ENCODE measurements around the gene CTRB1. TPM values are rescaled to one million over a fixed set of nuclear protein-coding genes. Genes with fewer than 3 reads are reported as not detected.

Gene CTRB1
- total RNA-seq (2022) (not detected in 2 replicates), Bru-seq, nascent RNA (not detected), BruChase-seq, experiment 1, labeled RNA remaining after a 2-hour chase (percentile 11 among the genes with signal in this experiment), BruChase-seq, experiment 2, labeled RNA remaining after a 6-hour chase (percentile 11 among the genes with signal in this experiment)
- long read RNA-seq, result 0 reads

- Mint-ChIP-seq H3K27me3 (ENCODE audit: insufficient read depth, unreplicated experiment) (no peaks in the 10 kb centered on the region), H3K27ac (ENCODE audit: unreplicated experiment) (no peak within 1 kb of the TSS), H3K9me3 (ENCODE audit: unreplicated experiment) (no peaks in the 10 kb centered on the region), H3K36me3 (ENCODE audit: insufficient read depth, unreplicated experiment) (no peaks in the 10 kb centered on the region), H3K4me3 (ENCODE audit: unreplicated experiment) (no peak within 1 kb of the TSS), H3K4me1 (ENCODE audit: low read depth, unreplicated experiment) (no peaks in the 10 kb centered on the region)
- ChIA-PET CTCF (interaction anchor here (1.0 to 1.1 kb wide), 2 partner anchors 16 to 19 kb away, joined by 3 read pairs; no protein-coding TSS in a partner anchor), POLR2A (no interaction called here)
- no peaks in the 10 kb centered on the region for H3K36me3 ChIP-seq (ENCODE audit: control insufficient read depth, insufficient read depth, low read length)
- BruUV-seq (replicated peaks), result no TSS peak
- TF ChIP-seq, protein P1, sequence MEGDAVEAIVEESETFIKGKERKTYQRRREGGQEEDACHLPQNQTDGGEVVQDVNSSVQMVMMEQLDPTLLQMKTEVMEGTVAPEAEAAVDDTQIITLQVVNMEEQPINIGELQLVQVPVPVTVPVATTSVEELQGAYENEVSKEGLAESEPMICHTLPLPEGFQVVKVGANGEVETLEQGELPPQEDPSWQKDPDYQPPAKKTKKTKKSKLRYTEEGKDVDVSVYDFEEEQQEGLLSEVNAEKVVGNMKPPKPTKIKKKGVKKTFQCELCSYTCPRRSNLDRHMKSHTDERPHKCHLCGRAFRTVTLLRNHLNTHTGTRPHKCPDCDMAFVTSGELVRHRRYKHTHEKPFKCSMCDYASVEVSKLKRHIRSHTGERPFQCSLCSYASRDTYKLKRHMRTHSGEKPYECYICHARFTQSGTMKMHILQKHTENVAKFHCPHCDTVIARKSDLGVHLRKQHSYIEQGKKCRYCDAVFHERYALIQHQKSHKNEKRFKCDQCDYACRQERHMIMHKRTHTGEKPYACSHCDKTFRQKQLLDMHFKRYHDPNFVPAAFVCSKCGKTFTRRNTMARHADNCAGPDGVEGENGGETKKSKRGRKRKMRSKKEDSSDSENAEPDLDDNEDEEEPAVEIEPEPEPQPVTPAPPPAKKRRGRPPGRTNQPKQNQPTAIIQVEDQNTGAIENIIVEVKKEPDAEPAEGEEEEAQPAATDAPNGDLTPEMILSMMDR (IDR thresholded peaks at IDR 0.05; ENCODE audit: insufficient read depth in 1 of 2, low read depth in 1 of 2, low read length in 1 of 2, severe bottlenecking in 1 of 2, unreplicated experiment in 1 of 2), result no peak
- no peak for DNase-seq
- H3K4me1 ChIP-seq, result 0 out of 2 replicates have a peak, but pooled peaks cover 4% of the 10 kb centered on the region
- H3K4me3 ChIP-seq (ENCODE audit: low read depth, low read length), result no peak within 1 kb of the TSS
- H3K9me3 ChIP-seq, result no peaks in the 10 kb centered on the region
- no peaks in the 10 kb centered on the region for H3K27me3 ChIP-seq (replicated peaks; ENCODE audit: control insufficient read depth, insufficient read depth, low read length)
- intact Hi-C loops (cut with micrococcal nuclease; ENCODE audit: unreplicated experiment), result no loop called here
Measured at GRCh38 chr16:75218256-75219076, at the start of gene CTRB1. CTRB1 (plus strand) TSS chr16:75218988; CDS start chr16:75219008, 20 bp downstream.

DNA sequence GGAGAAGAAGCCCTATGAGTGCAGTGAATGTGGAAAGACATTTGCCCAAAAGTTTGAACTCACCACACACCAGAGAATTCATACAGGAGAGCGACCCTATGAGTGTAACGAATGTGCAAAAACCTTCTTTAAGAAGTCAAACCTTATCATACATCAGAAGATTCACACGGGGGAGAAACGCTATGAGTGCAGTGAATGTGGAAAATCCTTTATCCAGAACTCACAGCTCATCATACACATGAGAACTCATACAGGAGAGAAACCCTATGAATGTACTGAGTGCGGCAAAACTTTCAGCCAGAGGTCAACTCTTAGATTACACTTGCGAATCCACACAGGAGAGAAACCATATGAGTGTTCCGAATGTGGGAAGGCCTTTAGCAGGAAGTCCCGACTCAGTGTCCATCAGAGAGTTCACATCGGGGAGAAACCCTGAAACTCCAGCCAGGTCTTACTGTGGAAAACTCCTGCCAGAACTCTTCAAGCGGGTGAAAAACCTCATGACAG lies 48.8 kb upstream of the CTRB1 start:
- Histone ChIP-seq H3K4me1 (no peaks in the 10 kb centered on the region), H3K36me3 (ENCODE audit: control insufficient read depth, insufficient read depth, low read length) (peaks cover 13% of the 10 kb centered on the region), H3K9me3 (peaks cover 70% of the 10 kb centered on the region), H3K27me3 (replicated peaks; ENCODE audit: control insufficient read depth, insufficient read depth, low read length) (no peaks in the 10 kb centered on the region), H3K4me3 (ENCODE audit: low read depth, low read length) (no peak overlapping the region)
- CTCF ChIA-PET, result no interaction called here
- Mint-ChIP-seq H3K36me3 (ENCODE audit: insufficient read depth, unreplicated experiment) (peaks cover 79% of the 10 kb centered on the region), H3K4me3 (ENCODE audit: unreplicated experiment) (no peak overlapping the region), H3K27ac (ENCODE audit: unreplicated experiment) (no peak overlapping the region), H3K4me1 (ENCODE audit: low read depth, unreplicated experiment) (no peaks in the 10 kb centered on the region), H3K9me3 (ENCODE audit: unreplicated experiment) (peaks cover 77% of the 10 kb centered on the region), H3K27me3 (ENCODE audit: insufficient read depth, unreplicated experiment) (no peaks in the 10 kb centered on the region)
- DNase-seq, result no peak
- TF ChIP-seq, protein P1 (IDR thresholded peaks at IDR 0.05; ENCODE audit: insufficient read depth in 1 of 2, low read depth in 1 of 2, low read length in 1 of 2, severe bottlenecking in 1 of 2, unreplicated experiment in 1 of 2), result no peak
- intact Hi-C loops (cut with micrococcal nuclease; ENCODE audit: unreplicated experiment), result no loop called here
- POLR2A ChIA-PET, result no interaction called here
- BruUV-seq (replicated peaks), result no TSS peak

DNA sequence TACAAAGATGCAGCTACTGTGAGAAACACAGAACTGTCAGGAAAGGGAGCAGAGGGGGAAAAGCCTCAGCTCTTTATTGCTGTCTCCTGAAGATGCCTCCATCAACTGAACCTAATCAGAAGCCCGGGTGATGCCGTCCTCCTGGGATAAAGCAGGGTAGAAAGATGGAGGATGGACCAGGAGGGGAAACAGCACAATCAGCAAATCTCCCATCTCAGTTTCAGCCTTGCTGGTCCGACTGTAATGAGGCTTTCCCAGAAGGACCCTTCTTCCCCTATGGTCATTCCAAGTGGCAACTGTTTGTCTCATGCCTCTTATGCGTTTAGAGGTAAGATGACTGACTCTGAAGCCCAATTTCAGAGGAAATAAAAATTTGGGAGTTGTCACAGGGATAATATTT lies 46.2 kb upstream of the CTRB1 start:
- H3K27me3 ChIP-seq (replicated peaks; ENCODE audit: control insufficient read depth, insufficient read depth, low read length), result no peaks in the 10 kb centered on the region
- 0 out of 2 replicates have a peak, but pooled peaks cover 4% of the 10 kb centered on the region for H3K4me1 ChIP-seq
- H3K9me3 ChIP-seq, result peaks cover 74% of the 10 kb centered on the region
- Mint-ChIP-seq H3K4me3 (ENCODE audit: unreplicated experiment) (no peak overlapping the region), H3K27me3 (ENCODE audit: insufficient read depth, unreplicated experiment) (no peaks in the 10 kb centered on the region), H3K4me1 (ENCODE audit: low read depth, unreplicated experiment) (no peaks in the 10 kb centered on the region), H3K36me3 (ENCODE audit: insufficient read depth, unreplicated experiment) (peaks cover 53% of the 10 kb centered on the region), H3K27ac (ENCODE audit: unreplicated experiment) (no peak overlapping the region), H3K9me3 (ENCODE audit: unreplicated experiment) (peaks cover 72% of the 10 kb centered on the region)
- BruUV-seq (replicated peaks), result no TSS peak
- TF ChIP-seq, protein P1 (IDR thresholded peaks at IDR 0.05; ENCODE audit: insufficient read depth in 1 of 2, low read depth in 1 of 2, low read length in 1 of 2, severe bottlenecking in 1 of 2, unreplicated experiment in 1 of 2), result no peak
- H3K4me3 ChIP-seq (ENCODE audit: low read depth, low read length), result no peak overlapping the region
- peaks cover 10% of the 10 kb centered on the region for H3K36me3 ChIP-seq (ENCODE audit: control insufficient read depth, insufficient read depth, low read length)
- no peak for DNase-seq
- intact Hi-C loops (cut with micrococcal nuclease; ENCODE audit: unreplicated experiment), result no loop called here
- POLR2A ChIA-PET, result interaction anchor here (0.5 kb wide), 1 partner anchor 1127 kb away, joined by 3 read pairs; no protein-coding TSS in a partner anchor
- CTCF ChIA-PET, result no interaction called here
